NT2/D1 (cell line): ENCODE measurements around the gene COQ2.
"Not testable (repeated sequence)": the region's sequence is repeated elsewhere in the genome, so short reads cannot be mapped to it uniquely, and the experiment has no call there.

Experiments
- DNase-seq: peaks from one replicate; pipeline ENCODE4 v3.0.0-alpha.2; 2011; ENCODE audit warnings: low read depth, low spot score
- H3K27me3 ChIP-seq: 2 replicates; pipeline ENCODE4 v1.6.0; 2011; ENCODE audit warnings: mild to moderate bottlenecking; ENCODE audit not compliant: insufficient read length, insufficient read depth
- H3K36me3 ChIP-seq: 2 replicates; pipeline ENCODE4 v1.6.1; 2011; ENCODE audit warnings: mild to moderate bottlenecking, low read length, mixed read lengths; ENCODE audit not compliant: insufficient read depth, insufficient read length
- H3K4me1 ChIP-seq: 2 replicates; pipeline ENCODE4 v1.5.1; 2011; ENCODE audit not compliant: insufficient read depth, insufficient read length
- H3K4me3 ChIP-seq: 2 replicates; pipeline ENCODE4 v1.5.1; 2011; ENCODE audit warnings: low read depth; ENCODE audit not compliant: insufficient read length
- H3K9ac ChIP-seq: 2 replicates; pipeline ENCODE4 v1.6.0; 2011; ENCODE audit warnings: low read depth; ENCODE audit not compliant: insufficient read length
- H3K9me3 ChIP-seq: 2 replicates; pipeline ENCODE4 v1.5.1; 2011; ENCODE audit warnings: mild to moderate bottlenecking, low read length; ENCODE audit not compliant: insufficient read depth
- SUZ12 ChIP-seq: IDR thresholded peaks from 2 replicates; pipeline ENCODE4 v1.6.1; 2011; ENCODE audit not compliant: insufficient read length, insufficient read depth; ENCODE audit errors: extremely low read depth
- YY1 ChIP-seq: IDR thresholded peaks from 2 replicates; pipeline ENCODE4 v1.6.1; 2011; ENCODE audit not compliant: insufficient read length, insufficient read depth
- ZNF274 ChIP-seq: IDR thresholded peaks from 2 replicates; pipeline ENCODE4 v1.6.1; 2011; ENCODE audit warnings: mild to moderate bottlenecking, low read depth, low read length

COQ2 gene

GRCh38 chr4:83240379-83240875 lies 44.2 kb downstream of the COQ2 start:
- no peak for DNase-seq

GRCh38 chr4:83238393-83239248 lies 46.0 kb downstream of the COQ2 start:
- Histone ChIP-seq H3K36me3 (peaks cover 2% of the 10 kb centered on the region), H3K4me1 (no peaks in the 10 kb centered on the region), H3K4me3 (no peak overlapping the region), H3K9me3 (no peaks in the 10 kb centered on the region), H3K9ac (no peak overlapping the region), H3K27me3 (no peaks in the 10 kb centered on the region)
- no peak for TF ChIP-seq ZNF274
- TF ChIP-seq SUZ12, result no peak
- no peak for TF ChIP-seq YY1
- no peak for DNase-seq

More at GRCh38 chr4:83240379-83240875, 44.2 kb downstream of the COQ2 start:
- Histone ChIP-seq H3K9me3 (no peaks in the 10 kb centered on the region), H3K9ac (no peak overlapping the region), H3K4me3 (no peak overlapping the region), H3K27me3 (no peaks in the 10 kb centered on the region), H3K36me3 (peaks cover 2% of the 10 kb centered on the region), H3K4me1 (no peaks in the 10 kb centered on the region)
- no peak for TF ChIP-seq YY1
- no peak for TF ChIP-seq SUZ12
- no peak for TF ChIP-seq ZNF274

- TF ChIP-seq YY1 (no peak), ZNF274 (no peak), SUZ12 (no peak)
- Histone ChIP-seq H3K27me3 (no peaks in the 10 kb centered on the region), H3K4me3 (no peak overlapping the region), H3K4me1 (no peaks in the 10 kb centered on the region), H3K9ac (no peak overlapping the region), H3K9me3 (no peaks in the 10 kb centered on the region), H3K36me3 (peaks cover 2% of the 10 kb centered on the region)
- no peak for DNase-seq
These were observed 47.0 kb downstream of the COQ2 start for GRCh38 chr4:83237591-83237990.

- H3K36me3 ChIP-seq, H3K4me1 ChIP-seq, H3K27me3 ChIP-seq: not testable (repeated sequence)
These were observed 48.9 kb downstream of the COQ2 start for GRCh38 chr4:83235645-83236133.

GRCh38 chr4:83234902-83235644 lies 49.5 kb downstream of the COQ2 start:
- Histone ChIP-seq H3K9ac (no peak overlapping the region), H3K27me3 (no peaks in the 10 kb centered on the region), H3K9me3 (no peaks in the 10 kb centered on the region), H3K4me3 (no peak overlapping the region), H3K36me3 (peaks cover 2% of the 10 kb centered on the region), H3K4me1 (no peaks in the 10 kb centered on the region)
- DNase-seq, result no peak
- TF ChIP-seq ZNF274, result no peak

More at GRCh38 chr4:83235645-83236133, 48.9 kb downstream of the COQ2 start:
- not testable (repeated sequence) for H3K9ac ChIP-seq, H3K9me3 ChIP-seq, H3K4me3 ChIP-seq, DNase-seq

- not testable (repeated sequence) for H3K4me1 ChIP-seq, H3K9me3 ChIP-seq, DNase-seq, H3K27me3 ChIP-seq, H3K4me3 ChIP-seq, H3K9ac ChIP-seq, H3K36me3 ChIP-seq
These were observed 50.2 kb downstream of the COQ2 start for GRCh38 chr4:83234387-83234786.

- TF ChIP-seq YY1 (no peak), ZNF274 (no peak), SUZ12 (no peak)
- Histone ChIP-seq H3K4me3 (no peak overlapping the region), H3K36me3 (no peaks in the 10 kb centered on the region), H3K4me1 (no peaks in the 10 kb centered on the region), H3K9me3 (no peaks in the 10 kb centered on the region), H3K27me3 (no peaks in the 10 kb centered on the region), H3K9ac (no peak overlapping the region)
- no peak for DNase-seq
These were observed 52.5 kb downstream of the COQ2 start for GRCh38 chr4:83232082-83232481.
